Measurements from ENCODE around the gene HNRNPA0.

Gene HNRNPA0

DNA sequence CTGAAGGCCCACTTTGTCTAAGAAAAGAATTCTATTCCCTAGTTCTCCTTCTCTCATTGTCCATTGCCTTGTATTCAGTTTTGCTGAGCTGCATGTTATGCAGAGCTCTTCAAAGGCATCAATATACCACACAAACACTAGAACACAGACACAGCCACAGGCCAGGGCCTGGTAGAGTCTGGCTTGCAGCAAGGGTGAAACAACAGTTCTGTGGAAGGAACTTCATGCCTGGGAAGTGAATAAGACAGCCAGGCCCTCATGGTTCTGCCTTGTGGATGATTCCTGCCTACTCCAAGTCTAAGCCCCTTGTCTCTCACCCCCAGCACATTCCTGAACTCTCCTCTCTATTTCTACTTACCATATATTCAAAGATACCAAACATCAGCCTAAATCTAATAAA is 49.1 kb downstream of the HNRNPA0 start:
- peak overlapping the region in 1 of 2 donors; percentile 14 for H3K27ac Mint-ChIP-seq
- H3K4me3 Mint-ChIP-seq, result no peak overlapping the region
- peaks cover 3% of the 10 kb centered on the region for H3K36me3 Mint-ChIP-seq (ENCODE audit: insufficient read depth)
- DNase-seq, result no peak
- H3K4me1 Mint-ChIP-seq (ENCODE audit: low read depth in 2 of 2), result peaks cover 0 to 3% of the 10 kb centered on the region in 2 donors
- H3K9me3 Mint-ChIP-seq, result no peaks in the 10 kb centered on the region
- ATAC-seq (replicated peaks), result no peak
- no peaks in the 10 kb centered on the region for H3K27me3 Mint-ChIP-seq

DNA sequence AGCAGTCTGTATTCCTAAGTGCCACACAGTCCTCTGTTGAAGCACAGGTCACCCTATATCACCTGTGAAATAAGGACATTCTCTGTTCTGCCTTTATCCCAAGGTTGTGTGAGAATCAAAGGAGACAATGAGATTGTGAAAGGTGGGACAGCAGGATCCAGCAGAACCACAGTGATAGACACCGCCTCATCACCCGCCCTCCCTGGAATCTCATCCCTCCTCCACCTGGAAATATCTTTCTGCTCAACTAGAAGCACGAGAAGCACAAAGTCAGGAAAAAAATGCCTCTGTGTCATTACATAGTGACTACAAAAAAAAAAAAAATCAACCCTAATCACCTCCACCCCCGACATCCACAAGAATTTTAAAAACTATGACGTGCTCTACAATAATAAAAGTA is 50.6 kb downstream of the HNRNPA0 start:
- Mint-ChIP-seq H3K4me3 (no peak overlapping the region), H3K27ac (no peak overlapping the region), H3K9me3 (no peaks in the 10 kb centered on the region), H3K27me3 (no peaks in the 10 kb centered on the region), H3K4me1 (ENCODE audit: low read depth in 2 of 2) (peaks cover 0 to 3% of the 10 kb centered on the region in 2 donors), H3K36me3 (ENCODE audit: insufficient read depth) (peaks cover 3% of the 10 kb centered on the region)
- DNase-seq (no peak), ATAC-seq (replicated peaks) (no peak)

DNA sequence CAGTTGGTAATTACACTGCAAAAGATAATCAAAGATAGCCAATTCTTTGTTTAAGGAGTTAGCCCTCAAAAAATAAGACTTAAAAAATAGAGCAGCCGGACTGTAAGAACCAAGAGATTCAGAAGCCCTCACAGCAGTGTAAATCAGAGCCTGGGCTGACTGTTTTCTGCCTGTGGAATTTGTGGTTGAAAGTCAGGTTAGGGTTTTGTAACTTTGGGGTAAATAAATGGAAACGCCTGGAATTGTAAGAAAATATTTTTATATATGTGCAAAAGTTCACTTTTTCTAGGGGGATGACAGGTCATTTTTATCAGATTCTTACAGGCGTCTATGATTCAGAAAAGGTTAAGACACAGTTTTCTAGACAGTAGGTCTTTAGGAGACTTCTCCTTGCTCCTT is 53.9 kb downstream of the HNRNPA0 start:
- Mint-ChIP-seq H3K27me3 (no peaks in the 10 kb centered on the region), H3K9me3 (no peaks in the 10 kb centered on the region), H3K36me3 (ENCODE audit: insufficient read depth) (no peaks in the 10 kb centered on the region), H3K27ac (no peak overlapping the region), H3K4me1 (ENCODE audit: low read depth in 2 of 2) (peaks cover 15 to 18% of the 10 kb centered on the region in 2 donors), H3K4me3 (no peak overlapping the region)
- no peak for ATAC-seq (replicated peaks)
- DNase-seq, result no peak

DNA sequence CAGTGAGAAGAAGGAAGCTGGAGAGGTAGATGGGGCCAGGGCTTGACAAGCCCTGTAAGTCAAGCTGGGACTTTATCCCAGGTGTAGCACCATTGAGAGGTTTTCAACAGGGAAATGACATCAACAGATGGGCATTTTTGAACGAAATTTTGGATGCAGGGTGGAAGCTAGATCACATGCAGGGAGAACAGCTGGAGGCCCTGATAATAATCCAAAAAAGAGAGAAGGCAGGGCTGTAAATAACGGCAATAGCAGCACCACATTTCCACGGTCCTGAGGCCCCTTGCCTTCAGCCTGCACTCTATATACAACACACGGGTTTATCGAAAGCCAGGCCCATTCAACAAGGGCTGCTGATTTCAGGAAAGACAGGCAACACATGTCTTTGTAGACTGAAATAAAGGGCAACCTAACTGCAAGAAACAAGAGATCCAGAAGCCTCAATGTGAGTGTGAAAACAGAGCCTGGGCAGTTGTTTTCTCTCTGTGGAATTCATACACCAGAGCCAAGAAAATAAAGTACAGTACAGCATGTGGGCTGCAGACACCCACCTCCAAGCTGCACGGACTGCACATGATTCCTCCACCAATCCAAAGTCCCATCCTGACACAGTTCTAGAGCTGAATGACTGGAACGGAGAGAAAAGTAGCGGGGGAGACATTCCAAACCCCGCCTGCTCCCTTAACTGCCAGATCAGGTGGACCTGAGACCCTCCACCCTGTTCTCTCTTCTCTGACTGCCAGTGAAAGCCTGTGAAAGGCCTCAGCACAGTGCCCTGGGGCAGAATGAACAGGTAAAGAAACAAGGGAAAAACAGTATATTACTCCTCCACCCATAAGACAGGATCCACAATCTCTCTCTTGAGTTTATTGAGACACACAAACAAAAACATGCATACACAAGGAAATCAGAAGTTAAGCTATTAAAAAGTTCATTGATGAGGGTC is 54.6 kb downstream of the HNRNPA0 start:
- H3K4me1 Mint-ChIP-seq (ENCODE audit: low read depth in 2 of 2), result peaks cover 16 to 19% of the 10 kb centered on the region in 2 donors
- H3K27ac Mint-ChIP-seq, result peak overlapping the region in 1 of 2 donors; percentile 1
- no peaks in the 10 kb centered on the region for H3K9me3 Mint-ChIP-seq
- DNase-seq, result no peak
- no peak overlapping the region for H3K4me3 Mint-ChIP-seq
- no peaks in the 10 kb centered on the region for H3K36me3 Mint-ChIP-seq (ENCODE audit: insufficient read depth)
- H3K27me3 Mint-ChIP-seq, result no peaks in the 10 kb centered on the region
- ATAC-seq (replicated peaks), result no peak

DNA sequence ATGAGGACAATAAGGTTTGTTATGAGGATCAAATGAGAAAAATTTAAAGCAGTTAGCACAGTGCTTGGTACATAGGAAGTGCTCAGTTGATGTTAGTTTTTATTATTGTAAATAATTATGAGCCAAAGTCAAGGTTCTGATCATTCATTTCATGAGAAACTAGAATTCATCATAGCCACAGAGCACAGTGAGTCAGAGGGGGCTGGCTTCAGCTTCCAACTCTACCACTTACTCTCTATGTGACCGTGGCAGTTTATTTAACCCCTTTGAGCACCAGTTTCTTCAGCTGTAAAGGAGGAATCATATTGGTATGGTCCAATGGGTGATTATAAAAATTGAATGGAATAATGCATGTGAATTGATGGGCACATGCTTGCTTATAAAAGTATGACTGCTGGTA is 57.7 kb downstream of the HNRNPA0 start:
- Mint-ChIP-seq H3K9me3 (no peaks in the 10 kb centered on the region), H3K4me3 (no peak overlapping the region), H3K27me3 (no peaks in the 10 kb centered on the region), H3K36me3 (ENCODE audit: insufficient read depth) (peaks cover 3% of the 10 kb centered on the region), H3K4me1 (ENCODE audit: low read depth in 2 of 2) (peaks cover 16% of the 10 kb centered on the region in 2 donors), H3K27ac (peak overlapping the region; percentile 59 to 75)
- ATAC-seq (replicated peaks) (no peak), DNase-seq (no peak)

DNA sequence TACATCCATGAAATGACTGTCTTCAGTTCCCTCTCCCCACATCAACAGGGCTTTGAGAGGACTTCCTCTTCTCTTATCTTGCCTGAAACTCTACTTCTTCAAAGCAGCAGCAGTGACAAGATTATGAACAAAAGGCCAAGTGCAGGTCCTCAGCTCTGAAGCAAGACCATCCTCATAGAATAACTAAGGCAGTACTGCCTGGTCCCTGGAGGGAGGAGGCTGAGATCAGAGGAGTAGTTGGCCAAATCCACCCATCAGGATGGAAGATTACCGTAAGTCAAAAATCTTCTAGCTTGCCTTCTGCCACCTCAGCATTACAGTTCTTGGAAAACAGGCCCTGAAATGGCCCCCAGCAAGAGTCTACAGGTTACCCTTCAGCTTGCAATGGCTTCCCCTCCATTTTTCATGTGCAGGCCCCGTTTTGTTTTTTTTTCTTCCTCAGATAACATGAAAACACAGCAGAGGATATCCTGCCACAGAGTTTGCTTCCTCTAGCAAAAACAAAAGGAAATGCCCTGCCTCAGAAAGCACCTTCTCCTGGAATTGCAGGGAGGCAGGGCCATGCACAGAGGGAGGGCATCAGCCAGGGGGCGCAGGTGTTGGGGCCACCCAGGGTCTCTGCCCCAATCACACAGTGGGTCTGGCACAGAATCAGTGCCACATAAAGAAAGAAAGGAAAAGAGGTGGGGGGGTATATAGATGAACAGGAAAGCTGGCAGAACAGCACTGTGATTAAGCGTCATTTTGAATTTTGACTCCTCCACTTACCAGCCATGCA is 58.3 kb downstream of the HNRNPA0 start:
- H3K4me3 Mint-ChIP-seq, result peak overlapping the region; percentile 18 to 42
- H3K36me3 Mint-ChIP-seq (ENCODE audit: insufficient read depth), result peaks cover 3% of the 10 kb centered on the region
- H3K4me1 Mint-ChIP-seq (ENCODE audit: low read depth in 2 of 2), result peaks cover 16% of the 10 kb centered on the region in 2 donors
- H3K9me3 Mint-ChIP-seq, result no peaks in the 10 kb centered on the region
- no peaks in the 10 kb centered on the region for H3K27me3 Mint-ChIP-seq
- H3K27ac Mint-ChIP-seq, result peak overlapping the region in 1 of 2 donors; percentile 75
- DNase-seq (no peak), ATAC-seq (replicated peaks) (peak; percentile 61)

Measured in effector memory CD8-positive, alpha-beta T cell (primary cell).